HepG2 (cell line): ENCODE measurements around the gene COQ7. TPM values are rescaled to one million over a fixed set of nuclear protein-coding genes. Genes with fewer than 3 reads are reported as not detected.
A peak's percentile ranks its signal among the peaks of the same experiment; 100 is the strongest.

ENCODE experiments used
- ATRX ChIP-seq: sonication (generic); formaldehyde crosslinking; IDR thresholded peaks from 2 replicates; pipeline ENCODE4 v1.4.0; 2020; ENCODE audit warnings: missing genetic modification reagents, borderline replicate concordance
- DPF2 ChIP-seq: sonication (generic); formaldehyde crosslinking; IDR thresholded peaks from 2 replicates; pipeline ENCODE4 v1.4.0; 2020; ENCODE audit warnings: mild to moderate bottlenecking, low read depth, missing genetic modification reagents, borderline replicate concordance
- HNF4G ChIP-seq, 2 experiments: sonication (generic) in 1 of 2; formaldehyde crosslinking in 1 of 2; IDR thresholded peaks; 2 replicates each; pipeline versions ENCODE4 v1.4.0 to v1.6.1; 2011 to 2020; ENCODE audit warnings: borderline replicate concordance in 2 of 2, low read depth in 2 of 2, mild to moderate bottlenecking in 2 of 2, low read length in 1 of 2, missing genetic modification reagents in 1 of 2, moderate library complexity in 1 of 2
- JUNB ChIP-seq: sonication (generic); formaldehyde crosslinking; IDR thresholded peaks from 2 replicates; pipeline ENCODE4 v1.8.0; 2022; ENCODE audit warnings: missing genetic modification reagents, mild to moderate bottlenecking, borderline replicate concordance
- MIXL1 ChIP-seq: IDR thresholded peaks from 2 replicates; pipeline ENCODE4 v1.6.1; 2016
- MZF1 ChIP-seq: sonication (generic); formaldehyde crosslinking; IDR thresholded peaks from 2 replicates; pipeline ENCODE4 v1.8.1; 2023; ENCODE audit warnings: mild to moderate bottlenecking, missing genetic modification reagents, borderline replicate concordance
- SOX6 ChIP-seq, 2 experiments: fragments of 450-650 bp in 1 of 2; sonication (generic) in 1 of 2; formaldehyde crosslinking in 1 of 2; IDR thresholded peaks; 2 replicates each; pipeline versions ENCODE4 v1.4.0 to v1.6.1; 2017 to 2020; ENCODE audit warnings: antibody characterized with exemption in 1 of 2, mild to moderate bottlenecking in 1 of 2, missing genetic modification reagents in 1 of 2
- WIZ ChIP-seq: sonication (generic); formaldehyde crosslinking; IDR thresholded peaks from 2 replicates; pipeline ENCODE4 v1.5.1; 2020; ENCODE audit warnings: mild to moderate bottlenecking, missing genetic modification reagents
- ZMAT3 ChIP-seq: sonication (generic); formaldehyde crosslinking; conservative IDR thresholded peaks from 2 replicates; pipeline ENCODE4 v1.7.0; 2021; ENCODE audit warnings: missing genetic modification reagents
- ZNF136 ChIP-seq: sonication (generic); formaldehyde crosslinking; IDR thresholded peaks from 2 replicates; pipeline ENCODE4 v1.8.1; 2022; ENCODE audit warnings: low read depth, mild to moderate bottlenecking, moderate library complexity, missing genetic modification reagents
- ZNF329 ChIP-seq: sonication (generic); formaldehyde crosslinking; IDR thresholded peaks from 2 replicates; pipeline ENCODE4 v1.9.0; 2021; ENCODE audit warnings: low read depth, mild to moderate bottlenecking, missing genetic modification reagents
- ZNF44 ChIP-seq: sonication (generic); formaldehyde crosslinking; IDR thresholded peaks from 2 replicates; pipeline ENCODE4 v1.5.1; 2020; ENCODE audit warnings: mild to moderate bottlenecking, missing genetic modification reagents
- ZNF644 ChIP-seq: IDR thresholded peaks from 2 replicates; pipeline ENCODE4 v1.6.1; 2016; ENCODE audit warnings: low read depth
- ZSCAN31 ChIP-seq: sonication (generic); formaldehyde crosslinking; IDR thresholded peaks from 2 replicates; pipeline ENCODE4 v1.5.0; 2020; ENCODE audit warnings: low read depth, mild to moderate bottlenecking, missing genetic modification reagents
- polyA plus RNA-seq, 8 experiments: library from polyadenylated mRNA; depleted of rRNA in 3 of 8; stranded (reverse) in 7 of 8; unstranded in 1 of 8; fragments of >200 nt; fragmentation: Illumina TruSeq in 4 of 8; extraction: Trizol in 4 of 8; gene quantifications; 2 replicates each; pipeline versions ENCODE4 v1.2.1 to v1.2.3, GENCODE V29; 2011 to 2016; ENCODE audit warnings: low read depth in 4 of 8, missing spikeins in 1 of 8, mixed read lengths in 1 of 8; ENCODE audit not compliant: insufficient read depth in 1 of 8
- total RNA-seq, 5 experiments: library from RNA; depleted of rRNA; stranded (reverse); fragments of >200 nt; fragmentation: Illumina TruSeq; extraction: Trizol; gene quantifications; 2 replicates each; pipeline ENCODE4 v1.2.3, GENCODE V29; 2016; ENCODE audit warnings: low read depth in 1 of 5
- TF ChIP-seq, protein P1 (sequence below): IDR thresholded peaks from 2 replicates; pipeline ENCODE4 v1.6.1; 2016; ENCODE audit warnings: control low read depth
- TF ChIP-seq, protein P2 (sequence below): sonication (generic); formaldehyde crosslinking; IDR thresholded peaks from 2 replicates; pipeline ENCODE4 v1.5.1; 2020; ENCODE audit warnings: missing genetic modification reagents, mild to moderate bottlenecking, borderline replicate concordance
- TF ChIP-seq, protein P3 (sequence below): sonication (generic); formaldehyde crosslinking; conservative IDR thresholded peaks from 2 replicates; pipeline ENCODE4 v1.4.0; 2020; ENCODE audit warnings: mild to moderate bottlenecking, missing genetic modification reagents, moderate library complexity
- TF ChIP-seq, protein P4 (sequence below): sonication (generic); formaldehyde crosslinking; IDR thresholded peaks from 2 replicates; pipeline ENCODE4 v1.5.1; 2020; ENCODE audit warnings: mild to moderate bottlenecking, missing genetic modification reagents

The COQ7 gene
- total and polyA plus RNA-seq, 2 of the 13 experiments (the other 11 are each of a cell fraction or from before 2014, with no cell fraction given): 20.1 to 45.7 TPM

DNA sequence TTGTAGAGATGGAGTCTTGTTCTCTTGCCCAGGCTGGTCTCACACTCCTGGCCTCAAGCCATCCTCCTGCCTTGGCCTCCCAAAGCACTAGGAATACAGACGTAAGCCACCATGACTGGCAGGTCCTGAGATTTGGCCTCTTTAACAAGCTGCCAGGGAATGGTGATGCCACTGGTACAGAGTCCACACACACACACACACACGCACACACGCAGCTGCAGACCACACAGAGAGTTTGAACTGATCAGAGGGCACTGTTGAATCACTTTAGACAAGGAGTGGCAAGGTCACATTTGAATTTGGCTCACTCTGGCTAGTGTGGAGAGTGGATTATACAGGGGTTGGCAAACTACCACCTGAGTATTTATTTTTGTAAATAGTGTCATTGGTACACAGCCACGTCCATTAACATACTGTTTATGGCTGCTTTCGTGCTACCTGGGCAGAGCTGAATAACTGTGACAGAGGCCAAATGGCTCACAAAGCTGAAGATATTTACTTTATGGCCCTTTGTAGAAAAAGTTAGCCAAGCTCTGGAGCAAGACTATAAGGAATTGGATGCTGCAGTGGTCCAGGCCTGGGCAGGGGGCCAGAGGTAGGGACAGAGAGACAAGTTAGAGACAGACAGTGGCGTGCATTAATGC is 56.2 kb downstream of the COQ7 start (continued):
- TF ChIP-seq, protein P1, sequence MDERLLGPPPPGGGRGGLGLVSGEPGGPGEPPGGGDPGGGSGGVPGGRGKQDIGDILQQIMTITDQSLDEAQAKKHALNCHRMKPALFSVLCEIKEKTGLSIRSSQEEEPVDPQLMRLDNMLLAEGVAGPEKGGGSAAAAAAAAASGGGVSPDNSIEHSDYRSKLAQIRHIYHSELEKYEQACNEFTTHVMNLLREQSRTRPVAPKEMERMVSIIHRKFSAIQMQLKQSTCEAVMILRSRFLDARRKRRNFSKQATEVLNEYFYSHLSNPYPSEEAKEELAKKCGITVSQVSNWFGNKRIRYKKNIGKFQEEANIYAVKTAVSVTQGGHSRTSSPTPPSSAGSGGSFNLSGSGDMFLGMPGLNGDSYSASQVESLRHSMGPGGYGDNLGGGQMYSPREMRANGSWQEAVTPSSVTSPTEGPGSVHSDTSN (CRISPR knock-in tag): peak; percentile 28
- TF ChIP-seq JUNB (CRISPR knock-in tag) (peak; percentile 23; the same call in 1 of the 2 replicates), ZNF44 (CRISPR knock-in tag) (no peak), ZSCAN31 (CRISPR knock-in tag) (peak; percentile 51; the same call in 1 of the 2 replicates), SOX6 (IDR thresholded peaks at IDR 0.05) (no peak), SOX6 (CRISPR knock-in tag; IDR thresholded peaks at IDR 0.05) (peak; percentile 63), WIZ (peak; percentile 33; the same call in 1 of the 2 replicates), ZNF136 (CRISPR knock-in tag) (no peak), ZMAT3 (CRISPR knock-in tag) (no peak), DPF2 (CRISPR knock-in tag) (peak; percentile 76), ATRX (CRISPR knock-in tag) (no peak), ZNF644 (peak; percentile 33; the same call in 1 of the 2 replicates), ZNF329 (CRISPR knock-in tag) (no peak), MZF1 (CRISPR knock-in tag) (no peak), HNF4G (IDR thresholded peaks at IDR 0.05; ENCODE audit: borderline replicate concordance, low read depth, low read length) (peak; percentile 93), HNF4G (CRISPR knock-in tag; IDR thresholded peaks at IDR 0.05; ENCODE audit: borderline replicate concordance, low read depth) (no peak), MIXL1 (CRISPR knock-in tag) (peak; percentile 62; the same call in 1 of the 2 replicates)
- TF ChIP-seq, protein P2, sequence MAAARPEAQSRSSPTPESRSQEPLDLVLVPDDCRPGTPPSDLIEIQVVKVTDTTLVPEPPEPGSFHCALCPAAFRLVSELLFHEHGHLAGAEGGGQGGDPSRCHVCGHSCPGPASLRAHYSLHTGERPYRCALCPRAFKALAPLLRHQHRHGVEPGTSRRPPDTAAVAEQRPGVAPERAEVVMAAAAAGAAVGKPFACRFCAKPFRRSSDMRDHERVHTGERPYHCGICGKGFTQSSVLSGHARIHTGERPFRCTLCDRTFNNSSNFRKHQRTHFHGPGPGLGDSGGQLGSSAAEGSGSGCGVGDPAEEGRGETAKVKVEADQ (CRISPR knock-in tag): no peak
- TF ChIP-seq, protein P3, sequence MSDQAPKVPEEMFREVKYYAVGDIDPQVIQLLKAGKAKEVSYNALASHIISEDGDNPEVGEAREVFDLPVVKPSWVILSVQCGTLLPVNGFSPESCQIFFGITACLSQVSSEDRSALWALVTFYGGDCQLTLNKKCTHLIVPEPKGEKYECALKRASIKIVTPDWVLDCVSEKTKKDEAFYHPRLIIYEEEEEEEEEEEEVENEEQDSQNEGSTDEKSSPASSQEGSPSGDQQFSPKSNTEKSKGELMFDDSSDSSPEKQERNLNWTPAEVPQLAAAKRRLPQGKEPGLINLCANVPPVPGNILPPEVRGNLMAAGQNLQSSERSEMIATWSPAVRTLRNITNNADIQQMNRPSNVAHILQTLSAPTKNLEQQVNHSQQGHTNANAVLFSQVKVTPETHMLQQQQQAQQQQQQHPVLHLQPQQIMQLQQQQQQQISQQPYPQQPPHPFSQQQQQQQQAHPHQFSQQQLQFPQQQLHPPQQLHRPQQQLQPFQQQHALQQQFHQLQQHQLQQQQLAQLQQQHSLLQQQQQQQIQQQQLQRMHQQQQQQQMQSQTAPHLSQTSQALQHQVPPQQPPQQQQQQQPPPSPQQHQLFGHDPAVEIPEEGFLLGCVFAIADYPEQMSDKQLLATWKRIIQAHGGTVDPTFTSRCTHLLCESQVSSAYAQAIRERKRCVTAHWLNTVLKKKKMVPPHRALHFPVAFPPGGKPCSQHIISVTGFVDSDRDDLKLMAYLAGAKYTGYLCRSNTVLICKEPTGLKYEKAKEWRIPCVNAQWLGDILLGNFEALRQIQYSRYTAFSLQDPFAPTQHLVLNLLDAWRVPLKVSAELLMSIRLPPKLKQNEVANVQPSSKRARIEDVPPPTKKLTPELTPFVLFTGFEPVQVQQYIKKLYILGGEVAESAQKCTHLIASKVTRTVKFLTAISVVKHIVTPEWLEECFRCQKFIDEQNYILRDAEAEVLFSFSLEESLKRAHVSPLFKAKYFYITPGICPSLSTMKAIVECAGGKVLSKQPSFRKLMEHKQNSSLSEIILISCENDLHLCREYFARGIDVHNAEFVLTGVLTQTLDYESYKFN (CRISPR knock-in tag): peak; percentile 79
- TF ChIP-seq, protein P4, sequence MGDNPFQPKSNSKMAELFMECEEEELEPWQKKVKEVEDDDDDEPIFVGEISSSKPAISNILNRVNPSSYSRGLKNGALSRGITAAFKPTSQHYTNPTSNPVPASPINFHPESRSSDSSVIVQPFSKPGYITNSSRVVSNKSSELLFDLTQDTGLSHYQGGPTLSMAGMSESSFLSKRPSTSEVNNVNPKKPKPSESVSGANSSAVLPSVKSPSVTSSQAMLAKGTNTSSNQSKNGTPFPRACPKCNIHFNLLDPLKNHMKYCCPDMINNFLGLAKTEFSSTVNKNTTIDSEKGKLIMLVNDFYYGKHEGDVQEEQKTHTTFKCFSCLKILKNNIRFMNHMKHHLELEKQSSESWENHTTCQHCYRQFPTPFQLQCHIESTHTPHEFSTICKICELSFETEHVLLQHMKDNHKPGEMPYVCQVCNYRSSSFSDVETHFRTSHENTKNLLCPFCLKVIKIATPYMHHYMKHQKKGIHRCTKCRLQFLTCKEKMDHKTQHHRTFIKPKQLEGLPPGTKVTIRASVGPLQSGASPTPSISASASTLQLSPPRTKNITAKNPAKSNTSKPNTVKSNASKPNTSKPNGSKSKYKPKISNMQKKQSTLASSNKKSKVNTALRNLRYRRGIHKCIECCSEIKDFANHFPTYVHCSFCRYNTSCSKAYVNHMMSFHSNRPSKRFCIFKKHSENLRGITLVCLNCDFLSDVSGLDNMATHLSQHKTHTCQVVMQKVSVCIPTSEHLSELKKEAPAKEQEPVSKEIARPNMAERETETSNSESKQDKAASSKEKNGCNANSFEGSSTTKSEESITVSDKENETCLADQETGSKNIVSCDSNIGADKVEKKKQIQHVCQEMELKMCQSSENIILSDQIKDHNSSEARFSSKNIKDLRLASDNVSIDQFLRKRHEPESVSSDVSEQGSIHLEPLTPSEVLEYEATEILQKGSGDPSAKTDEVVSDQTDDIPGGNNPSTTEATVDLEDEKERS (CRISPR knock-in tag): no peak
